ENCODE data around the gene SMYD3. TPM values are rescaled to one million over a fixed set of nuclear protein-coding genes. Genes with fewer than 3 reads are reported as not detected.

SMYD3 gene
- total RNA-seq, 2 experiments from 2014 or later, result 22.6 to 27.0 TPM

DNA sequence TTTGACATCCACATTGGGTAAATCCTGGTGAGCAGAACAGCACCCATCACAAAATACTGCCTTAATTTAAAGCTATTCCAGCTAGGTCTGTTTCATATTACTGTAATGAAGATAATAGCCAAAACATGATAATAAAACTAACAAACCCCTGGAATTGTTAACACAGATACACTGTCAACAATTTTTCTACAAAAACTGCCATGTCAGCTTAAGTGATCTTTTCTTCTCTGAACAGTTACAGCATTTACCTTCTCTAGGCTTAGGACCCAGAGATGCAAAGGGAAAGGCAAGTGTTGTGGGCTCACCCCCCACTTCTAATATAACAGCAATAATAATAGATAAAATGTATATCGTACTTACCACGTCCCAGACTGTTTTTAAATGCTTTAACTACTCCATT lies 92.1 kb downstream of the SMYD3 start:
- H3K27me3 Mint-ChIP-seq, result no peaks in the 10 kb centered on the region
- ATAC-seq (ENCODE audit: low read depth) (no peak), DNase-seq (no peak)
- H3K4me3 Mint-ChIP-seq, result no peak overlapping the region
- H3K9me3 Mint-ChIP-seq, result peaks cover 10% of the 10 kb centered on the region
- H3K4me1 Mint-ChIP-seq, result no peaks in the 10 kb centered on the region
- POLR2A ChIA-PET, result no interaction called here
- no peak overlapping the region for H3K27ac Mint-ChIP-seq
- H3K36me3 Mint-ChIP-seq, result peaks cover 20% of the 10 kb centered on the region

DNA sequence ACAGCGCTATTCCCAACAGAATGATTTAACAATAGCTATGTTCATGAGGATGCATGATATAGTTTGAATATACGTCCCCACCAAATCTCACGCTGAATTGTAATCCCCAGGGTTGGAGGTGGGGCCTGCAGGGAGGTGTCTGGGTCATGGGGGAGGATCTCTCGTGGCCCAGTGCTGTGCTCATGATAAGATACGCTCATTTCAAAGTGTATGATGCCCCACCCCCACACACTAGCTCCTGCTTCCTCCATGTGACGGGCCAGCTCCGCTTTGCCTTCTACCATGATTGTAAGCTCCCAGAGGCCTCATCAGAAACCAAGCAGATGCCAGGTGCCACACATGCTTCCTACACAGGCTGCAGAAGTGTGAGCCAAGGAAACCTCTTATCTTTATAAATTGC lies 93.6 kb downstream of the SMYD3 start:
- Mint-ChIP-seq H3K9me3 (peaks cover 1% of the 10 kb centered on the region), H3K27me3 (no peaks in the 10 kb centered on the region), H3K27ac (no peak overlapping the region), H3K4me1 (no peaks in the 10 kb centered on the region), H3K36me3 (peaks cover 10% of the 10 kb centered on the region), H3K4me3 (no peak overlapping the region)
- no peak for ATAC-seq (ENCODE audit: low read depth)
- DNase-seq, result no peak
- POLR2A ChIA-PET, result no interaction called here

DNA sequence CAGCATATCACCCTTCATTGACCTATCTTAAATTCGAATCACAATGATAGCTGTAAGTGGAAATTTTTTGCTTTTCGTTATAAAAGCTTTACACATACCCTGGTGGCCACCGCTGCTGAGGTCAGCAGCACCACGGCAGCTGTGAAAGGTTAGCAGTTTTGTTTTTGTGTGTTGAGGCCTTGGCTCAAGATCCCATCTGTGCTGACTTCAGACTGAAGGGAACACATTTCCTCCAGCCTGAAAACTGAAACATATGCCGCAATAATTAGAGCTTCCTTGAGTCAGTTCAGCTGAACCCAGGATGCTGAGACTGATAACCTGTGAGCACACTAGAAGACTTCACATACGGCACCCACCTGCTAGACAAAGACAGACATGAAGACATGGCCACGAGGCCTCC lies 103.0 kb downstream of the SMYD3 start:
- H3K27ac Mint-ChIP-seq, result no peak overlapping the region
- H3K9me3 Mint-ChIP-seq, result peaks cover 2% of the 10 kb centered on the region
- POLR2A ChIA-PET, result no interaction called here
- H3K36me3 Mint-ChIP-seq, result peaks cover 5% of the 10 kb centered on the region
- no peak overlapping the region for H3K4me3 Mint-ChIP-seq
- H3K27me3 Mint-ChIP-seq, result no peaks in the 10 kb centered on the region
- ATAC-seq (ENCODE audit: low read depth) (no peak), DNase-seq (no peak)
- no peaks in the 10 kb centered on the region for H3K4me1 Mint-ChIP-seq

DNA sequence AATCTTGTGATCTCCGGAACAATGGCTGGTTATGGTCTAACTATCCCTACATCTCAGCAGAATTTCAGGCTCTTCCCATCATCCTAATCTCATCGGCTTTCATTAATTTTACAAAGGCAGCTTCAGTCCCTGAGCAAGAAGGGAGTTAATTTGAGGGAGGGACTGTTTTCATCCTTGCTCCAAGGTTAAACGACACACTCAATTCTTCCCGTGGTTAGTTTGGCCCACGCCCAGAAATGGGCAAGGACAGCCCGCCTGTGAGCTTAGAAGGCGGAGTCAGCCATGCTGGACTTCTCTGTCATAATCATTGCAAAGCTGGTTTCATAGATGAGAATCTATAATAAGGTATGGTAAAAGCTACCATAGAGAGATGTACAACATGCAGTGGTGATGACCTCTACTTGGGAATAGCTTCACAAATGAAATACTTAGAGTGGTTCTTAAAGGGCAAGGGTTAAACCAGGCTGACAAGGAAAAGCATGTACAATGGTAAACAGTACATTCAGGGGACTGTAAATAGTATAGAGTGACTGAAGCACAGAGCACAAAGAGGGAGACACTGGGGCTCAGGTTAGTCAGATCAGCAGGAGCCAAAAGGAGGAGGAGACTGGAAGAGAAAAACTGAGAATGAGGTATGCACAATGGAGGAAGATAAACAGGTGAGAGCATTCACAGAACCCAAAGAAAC lies 108.8 kb downstream of the SMYD3 start:
- peaks cover 1% of the 10 kb centered on the region for H3K9me3 Mint-ChIP-seq
- POLR2A ChIA-PET, result no interaction called here
- ATAC-seq (ENCODE audit: low read depth), result no peak
- peaks cover 8% of the 10 kb centered on the region for H3K36me3 Mint-ChIP-seq
- DNase-seq, result no peak
- H3K4me1 Mint-ChIP-seq, result no peaks in the 10 kb centered on the region
- no peak overlapping the region for H3K4me3 Mint-ChIP-seq
- H3K27ac Mint-ChIP-seq, result no peak overlapping the region
- H3K27me3 Mint-ChIP-seq, result no peaks in the 10 kb centered on the region

DNA sequence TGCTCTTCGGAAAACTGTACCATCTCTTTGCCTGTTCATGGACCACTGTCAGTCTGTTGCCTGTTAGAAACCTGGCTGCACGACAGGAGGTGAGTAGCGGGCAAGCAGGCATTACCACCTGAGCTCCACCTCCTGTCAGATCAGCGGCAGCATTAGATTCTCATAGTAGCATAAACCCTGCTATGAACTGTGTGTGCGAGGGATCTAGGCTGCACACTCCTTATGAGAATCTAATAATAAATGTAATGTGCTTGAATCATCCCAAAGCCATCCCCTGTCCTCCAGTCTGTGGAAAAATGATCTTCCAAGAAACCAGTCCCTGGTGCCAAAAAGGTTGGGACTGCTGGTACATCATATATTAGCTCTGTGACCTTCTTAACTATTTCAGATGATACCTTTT lies 110.0 kb downstream of the SMYD3 start:
- Mint-ChIP-seq H3K27ac (no peak overlapping the region), H3K4me3 (no peak overlapping the region), H3K27me3 (no peaks in the 10 kb centered on the region), H3K36me3 (peaks cover 6% of the 10 kb centered on the region), H3K4me1 (no peaks in the 10 kb centered on the region), H3K9me3 (peaks cover 3% of the 10 kb centered on the region)
- ATAC-seq (ENCODE audit: low read depth) (no peak), DNase-seq (no peak)
- POLR2A ChIA-PET, result no interaction called here

DNA sequence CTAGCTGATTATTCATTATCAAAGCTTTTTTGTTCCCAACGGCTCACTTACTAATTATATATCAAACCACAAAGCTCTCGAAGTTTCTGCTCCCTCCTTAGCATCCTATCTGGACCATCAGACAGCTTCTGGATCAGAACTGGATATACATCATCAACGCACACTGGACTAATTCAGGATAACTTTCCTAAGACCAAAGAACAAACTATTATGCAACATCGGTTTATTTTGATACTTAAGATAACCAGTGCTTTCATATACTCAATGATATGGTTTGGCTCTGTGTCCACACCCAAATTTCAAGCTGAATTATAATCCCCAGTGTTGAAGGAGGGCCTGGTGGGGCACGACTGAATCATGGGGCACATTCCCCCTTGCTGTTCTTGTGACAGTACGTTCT lies 110.8 kb downstream of the SMYD3 start:
- DNase-seq, result no peak

DNA sequence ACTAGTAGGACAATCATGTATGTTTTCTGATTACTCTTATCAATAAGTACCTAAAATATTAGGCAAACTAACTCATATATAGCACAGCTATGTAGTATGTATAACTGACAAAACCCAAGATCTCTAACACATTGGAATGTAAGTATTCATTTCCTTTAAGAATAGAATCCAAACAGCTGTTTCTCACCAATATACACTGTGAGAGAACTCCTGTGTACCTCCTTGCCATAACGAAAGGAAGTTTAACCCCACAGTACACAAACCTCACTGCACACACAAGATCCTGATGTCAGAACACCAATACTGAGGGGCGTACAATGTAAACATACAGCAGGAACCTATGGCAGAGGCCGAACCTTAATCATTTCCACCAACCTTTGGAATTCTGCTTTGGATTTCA lies 113.0 kb downstream of the SMYD3 start:
- Mint-ChIP-seq H3K27me3 (no peaks in the 10 kb centered on the region), H3K9me3 (peaks cover 13% of the 10 kb centered on the region)

More for the DNA sequence above, 110.8 kb downstream of the SMYD3 start:
- POLR2A ChIA-PET, result no interaction called here
- no peak for ATAC-seq (ENCODE audit: low read depth)
- H3K27me3 Mint-ChIP-seq, result no peaks in the 10 kb centered on the region
- no peak overlapping the region for H3K27ac Mint-ChIP-seq
- peaks cover 7% of the 10 kb centered on the region for H3K36me3 Mint-ChIP-seq
- H3K4me3 Mint-ChIP-seq, result no peak overlapping the region
- H3K9me3 Mint-ChIP-seq, result peaks cover 8% of the 10 kb centered on the region
- no peaks in the 10 kb centered on the region for H3K4me1 Mint-ChIP-seq

DNA sequence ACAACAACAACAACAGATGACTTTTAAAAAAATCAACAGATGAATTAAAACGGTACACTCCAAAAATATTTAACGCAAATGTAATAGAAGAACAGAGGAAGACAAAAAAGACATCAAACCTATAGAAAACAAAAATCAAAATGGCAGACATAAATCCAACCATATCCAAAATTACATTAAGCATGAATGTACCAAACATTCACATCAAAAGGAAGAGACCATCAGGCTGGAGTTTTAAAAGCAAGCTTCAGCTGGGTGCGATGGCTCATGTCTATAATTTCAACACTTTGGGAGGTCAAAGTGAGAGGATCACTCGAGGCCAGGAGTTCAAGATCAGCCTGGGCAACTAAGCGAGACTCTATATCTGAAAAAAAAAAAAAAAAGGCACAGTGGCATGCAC lies 116.2 kb downstream of the SMYD3 start:
- H3K36me3 Mint-ChIP-seq, result peaks cover 12% of the 10 kb centered on the region
- POLR2A ChIA-PET, result no interaction called here
- no peaks in the 10 kb centered on the region for H3K4me1 Mint-ChIP-seq
- H3K4me3 Mint-ChIP-seq, result no peak overlapping the region
- DNase-seq (no peak), ATAC-seq (ENCODE audit: low read depth) (no peak)
- H3K27ac Mint-ChIP-seq, result no peak overlapping the region
- no peaks in the 10 kb centered on the region for H3K27me3 Mint-ChIP-seq
- peaks cover 14% of the 10 kb centered on the region for H3K9me3 Mint-ChIP-seq

More for the DNA sequence above, 113.0 kb downstream of the SMYD3 start:
- Mint-ChIP-seq H3K36me3 (peaks cover 16% of the 10 kb centered on the region), H3K4me3 (no peak overlapping the region), H3K27ac (no peak overlapping the region), H3K4me1 (no peaks in the 10 kb centered on the region)
- POLR2A ChIA-PET, result no interaction called here
- DNase-seq, result no peak
- ATAC-seq (ENCODE audit: low read depth), result no peak

DNA sequence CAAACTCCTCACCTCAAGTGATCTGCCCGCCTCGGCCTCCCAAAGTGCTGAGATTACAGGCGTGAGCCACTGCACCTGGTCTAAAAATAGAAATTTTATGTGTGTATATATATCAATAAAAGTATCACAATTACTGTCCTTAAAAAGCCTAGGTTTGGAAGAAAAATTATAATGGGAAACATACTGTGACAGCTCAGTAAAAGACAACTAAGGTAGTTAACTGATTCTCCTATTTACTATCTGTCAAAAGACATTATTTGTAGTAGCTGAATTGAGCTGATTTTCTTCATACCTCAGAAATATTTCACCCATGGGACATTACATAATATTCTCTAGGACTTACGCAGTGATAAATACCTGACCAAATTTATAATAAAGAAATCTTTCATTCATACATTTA lies 122.5 kb downstream of the SMYD3 start:
- no peak for ATAC-seq (ENCODE audit: low read depth)
- DNase-seq, result no peak
- no peaks in the 10 kb centered on the region for H3K4me1 Mint-ChIP-seq
- H3K36me3 Mint-ChIP-seq, result no peaks in the 10 kb centered on the region
- peaks cover 1% of the 10 kb centered on the region for H3K9me3 Mint-ChIP-seq
- no peaks in the 10 kb centered on the region for H3K27me3 Mint-ChIP-seq
- H3K27ac Mint-ChIP-seq, result no peak overlapping the region
- POLR2A ChIA-PET, result no interaction called here
- no peak overlapping the region for H3K4me3 Mint-ChIP-seq

DNA sequence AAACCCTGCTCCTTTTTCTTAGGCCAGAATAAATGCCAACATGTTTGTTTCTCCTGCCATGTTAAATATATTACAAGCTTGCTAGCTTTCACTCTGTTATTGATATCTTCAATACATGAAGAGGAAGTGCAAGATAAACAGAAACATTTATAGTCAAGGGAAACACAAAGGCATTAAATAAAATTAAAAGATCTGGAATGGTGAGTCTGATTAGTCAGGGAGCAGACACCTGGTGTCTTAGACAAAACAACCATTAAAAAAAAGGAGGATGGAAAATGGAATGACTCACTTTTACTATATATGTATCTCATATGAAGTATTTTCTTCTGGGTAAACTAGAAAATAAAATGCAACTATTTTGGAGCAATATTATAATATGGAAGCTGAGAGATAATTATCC lies 123.3 kb downstream of the SMYD3 start:
- H3K27me3 Mint-ChIP-seq, result no peaks in the 10 kb centered on the region
- ATAC-seq (ENCODE audit: low read depth), result no peak

DNA sequence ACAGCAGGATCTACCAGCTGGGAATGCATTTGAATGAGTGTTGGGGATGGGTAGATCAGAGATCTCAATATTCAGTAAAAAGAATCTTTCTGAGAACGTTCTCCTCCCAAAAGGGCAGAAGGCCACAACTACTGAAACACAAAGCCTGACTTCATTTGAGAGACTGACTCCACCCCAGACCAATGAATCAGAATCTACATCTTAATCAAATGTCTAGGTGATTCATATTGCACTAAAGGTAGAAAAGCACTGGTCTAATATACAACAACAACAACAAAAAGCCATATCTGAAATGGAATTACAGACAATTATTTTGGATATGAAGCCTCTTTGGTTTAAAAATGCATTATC lies 123.9 kb downstream of the SMYD3 start:
- Mint-ChIP-seq H3K4me3 (no peak overlapping the region), H3K27ac (no peak overlapping the region), H3K9me3 (peaks cover 1% of the 10 kb centered on the region), H3K4me1 (no peaks in the 10 kb centered on the region), H3K36me3 (no peaks in the 10 kb centered on the region), H3K27me3 (no peaks in the 10 kb centered on the region)
- POLR2A ChIA-PET, result no interaction called here
- no peak for ATAC-seq (ENCODE audit: low read depth)
- DNase-seq, result no peak

More for the DNA sequence above, 123.3 kb downstream of the SMYD3 start:
- no peak overlapping the region for H3K4me3 Mint-ChIP-seq
- no peak overlapping the region for H3K27ac Mint-ChIP-seq
- peaks cover 1% of the 10 kb centered on the region for H3K9me3 Mint-ChIP-seq
- POLR2A ChIA-PET, result no interaction called here
- DNase-seq, result no peak
- H3K36me3 Mint-ChIP-seq, result no peaks in the 10 kb centered on the region
- no peaks in the 10 kb centered on the region for H3K4me1 Mint-ChIP-seq

DNA sequence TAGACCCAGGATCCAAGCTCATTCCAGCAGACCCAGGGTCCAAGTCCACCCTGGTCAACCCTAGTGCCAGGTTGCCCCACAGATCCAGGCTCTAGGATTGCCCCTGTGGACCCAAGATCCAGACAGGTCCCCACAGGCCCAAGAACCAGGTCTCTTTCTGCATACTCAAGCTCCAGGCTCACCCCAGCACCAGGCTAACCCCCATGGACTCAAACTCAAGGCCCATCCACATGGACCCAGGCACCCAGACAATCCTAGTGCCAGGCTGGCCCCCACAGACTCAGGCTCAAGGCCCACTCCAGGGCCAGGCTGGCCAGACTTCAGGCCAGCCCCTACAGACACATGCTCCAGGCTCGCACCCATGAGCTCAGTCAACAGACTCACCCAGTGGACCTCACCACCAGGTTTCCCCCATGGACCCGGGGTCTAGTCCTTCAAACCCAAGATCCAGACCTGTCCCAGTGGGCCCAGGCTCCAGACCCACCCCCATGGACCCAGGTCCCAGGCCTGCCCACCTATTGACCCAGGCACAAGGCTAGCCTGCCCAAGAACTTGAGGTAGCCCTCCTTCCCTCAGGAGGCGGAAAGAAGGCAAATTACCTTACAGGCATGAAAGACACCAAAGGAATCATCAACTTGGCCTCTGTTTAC lies 124.4 kb downstream of the SMYD3 start:
- POLR2A ChIA-PET, result no interaction called here
- Mint-ChIP-seq H3K27me3 (no peaks in the 10 kb centered on the region), H3K36me3 (no peaks in the 10 kb centered on the region), H3K4me3 (no peak overlapping the region), H3K4me1 (no peaks in the 10 kb centered on the region), H3K9me3 (peaks cover 1% of the 10 kb centered on the region), H3K27ac (no peak overlapping the region)
- ATAC-seq (ENCODE audit: low read depth) (no peak), DNase-seq (no peak)

DNA sequence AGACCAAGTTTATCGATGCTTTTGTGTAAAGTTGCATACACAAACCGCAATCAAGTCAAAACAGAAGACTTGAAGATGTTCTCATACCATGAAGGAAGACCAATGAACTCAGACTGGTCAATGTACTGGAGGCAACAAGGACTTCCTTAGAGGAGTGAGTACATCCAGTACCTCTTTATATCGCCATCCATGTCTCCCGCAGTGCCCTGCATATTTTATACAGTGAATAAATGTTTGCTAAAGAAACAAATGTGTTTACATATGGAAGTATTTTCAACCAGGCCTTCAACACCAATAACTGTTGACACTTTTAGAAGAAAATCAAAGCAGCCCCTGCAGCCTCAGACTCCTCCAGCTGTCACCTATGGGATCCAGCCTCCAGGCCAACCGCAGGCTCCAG lies 125.6 kb downstream of the SMYD3 start:
- Mint-ChIP-seq H3K36me3 (peaks cover 1% of the 10 kb centered on the region), H3K9me3 (no peaks in the 10 kb centered on the region), H3K27me3 (no peaks in the 10 kb centered on the region), H3K4me3 (no peak overlapping the region), H3K4me1 (no peaks in the 10 kb centered on the region), H3K27ac (no peak overlapping the region)
- ATAC-seq (ENCODE audit: low read depth), result no peak
- POLR2A ChIA-PET, result no interaction called here
- DNase-seq, result no peak

DNA sequence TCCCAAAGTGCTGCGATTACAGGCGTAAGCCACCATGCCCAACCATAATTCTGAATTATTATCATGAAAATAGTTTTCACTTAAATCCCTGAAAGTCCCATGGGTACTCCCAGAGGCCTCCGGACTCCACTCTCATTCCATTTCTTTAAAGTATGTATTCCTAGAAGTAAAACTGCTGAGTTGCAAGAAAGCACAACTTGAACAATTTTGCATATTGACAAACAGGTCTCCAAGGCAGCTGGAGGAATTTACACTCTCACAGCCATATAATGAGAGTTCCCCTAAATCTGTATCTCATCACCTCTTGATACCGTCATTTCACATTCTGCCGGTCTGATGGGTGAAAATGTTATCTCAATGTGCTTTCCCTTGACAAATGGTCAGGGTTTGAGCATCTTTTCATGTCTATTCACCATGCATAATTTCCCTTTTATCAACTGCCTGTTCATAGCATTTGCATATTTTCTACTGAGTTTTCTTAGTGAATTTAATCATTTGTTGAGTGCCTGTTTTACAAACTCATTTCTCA lies 129.4 kb downstream of the SMYD3 start:
- POLR2A ChIA-PET, result no interaction called here

More for the DNA sequence above, 129.4 kb downstream of the SMYD3 start:
- peaks cover 3% of the 10 kb centered on the region for H3K36me3 Mint-ChIP-seq
- H3K27me3 Mint-ChIP-seq, result no peaks in the 10 kb centered on the region
- H3K4me3 Mint-ChIP-seq, result no peak overlapping the region
- no peak for DNase-seq
- H3K4me1 Mint-ChIP-seq, result no peaks in the 10 kb centered on the region
- no peaks in the 10 kb centered on the region for H3K9me3 Mint-ChIP-seq
- no peak for ATAC-seq (ENCODE audit: low read depth)
- no peak overlapping the region for H3K27ac Mint-ChIP-seq

All from activated naive CD8-positive, alpha-beta T cell treated with anti-CD3 and anti-CD28 coated beads, Interleukin-2, amount 10 ng/mL, durations not matched to agents 7 days and 5 days (primary cell).